GM21447 (cell line): ENCODE measurements around the gene WDR6.
A peak's percentile ranks its signal among the peaks of the same experiment; 100 is the strongest.

Source experiments
- ATAC-seq: cut with Tn5 transposase; IDR thresholded peaks from one replicate; pipeline ENCODE4 v1.9.1; 2021; ENCODE audit not compliant: unreplicated experiment

WDR6 gene

GRCh38 chr3:49007068-49007770 is at the start of gene WDR6:
TSS of gene WDR6 (plus strand) at chr3:49007391. CDS start at chr3:49007432, 41 bp downstream.
- peak; percentile 87 for ATAC-seq

- ATAC-seq: no peak
Observed at GRCh38 chr3:48960841-48961413, 46.3 kb upstream of the WDR6 start.

GRCh38 chr3:48962340-48962739 is 44.9 kb upstream of the WDR6 start:
- ATAC-seq: no peak

GRCh38 chr3:48962939-48963338 is 44.3 kb upstream of the WDR6 start:
- no peak for ATAC-seq

GRCh38 chr3:48963591-48963990 is 43.6 kb upstream of the WDR6 start:
- no peak for ATAC-seq

GRCh38 chr3:48966367-48966766 is 40.8 kb upstream of the WDR6 start:
- ATAC-seq: no peak

GRCh38 chr3:48966876-48967361 is 40.3 kb upstream of the WDR6 start:
- ATAC-seq: no peak

- no peak for ATAC-seq
Observed at GRCh38 chr3:48970586-48970985, 36.6 kb upstream of the WDR6 start.

- ATAC-seq: no peak
Observed at GRCh38 chr3:48974076-48974864, 32.9 kb upstream of the WDR6 start.

GRCh38 chr3:48979451-48979850 is 27.7 kb upstream of the WDR6 start:
- ATAC-seq: no peak

GRCh38 chr3:48980295-48980694 is 26.9 kb upstream of the WDR6 start:
- ATAC-seq: no peak

- no peak for ATAC-seq
Observed at GRCh38 chr3:48982016-48982415, 25.2 kb upstream of the WDR6 start.

- ATAC-seq: no peak
Observed at GRCh38 chr3:48982686-48983085, 24.5 kb upstream of the WDR6 start.

GRCh38 chr3:48983096-48983495 is 24.1 kb upstream of the WDR6 start:
- no peak for ATAC-seq

- ATAC-seq: no peak
Observed at GRCh38 chr3:48984663-48985062, 22.5 kb upstream of the WDR6 start.

GRCh38 chr3:48985831-48986376 is 21.3 kb upstream of the WDR6 start:
- no peak for ATAC-seq

- ATAC-seq: peak; percentile 6
Observed at GRCh38 chr3:48989126-48989795, 17.9 kb upstream of the WDR6 start.

- ATAC-seq: peak; percentile 47
Observed at GRCh38 chr3:48989796-48990635, 17.2 kb upstream of the WDR6 start, which contains the start of gene P4HTM. TSS of gene P4HTM (plus strand) at chr3:48990241. CDS start at chr3:48990257, 16 bp downstream.

GRCh38 chr3:48990636-48991469 is 16.3 kb upstream of the WDR6 start:
- peak; percentile 15 for ATAC-seq
